AG04449 (cell line): ENCODE results near the gene NECTIN2.

Source experiments
- CTCF ChIA-PET: fragments of 350-600 bp; formaldehyde crosslinking; extraction: SDS; loops from one replicate; lab custom pipeline; 2021; ENCODE audit warnings: antibody characterized with exemption; lab: Yijun Ruan, JAX
- POLR2A ChIA-PET: fragments of 400-600, 350-600 bp; formaldehyde crosslinking; extraction: SDS; loops from one replicate; lab custom pipeline; 2020; ENCODE audit warnings: antibody characterized with exemption, inconsistent platforms; lab: Yijun Ruan, JAX
- DNase-seq: peaks from one replicate; pipeline ENCODE4 v3.0.0-alpha.2; 2010; ENCODE audit warnings: low read depth, low spot score
- H3K4me3 ChIP-seq: 2 replicates; pipeline ENCODE4 v1.5.1; 2011; ENCODE audit warnings: low read depth, mild to moderate bottlenecking, control low read depth, low read length
- CTCF ChIP-seq: IDR thresholded peaks from one replicate; pipeline ENCODE4 v1.5.1; 2011; ENCODE audit warnings: mild to moderate bottlenecking, moderate library complexity, low read length, control low read depth, inconsistent platforms; ENCODE audit not compliant: insufficient read depth; ENCODE audit errors: missing control alignments

NECTIN2 gene

DNA sequence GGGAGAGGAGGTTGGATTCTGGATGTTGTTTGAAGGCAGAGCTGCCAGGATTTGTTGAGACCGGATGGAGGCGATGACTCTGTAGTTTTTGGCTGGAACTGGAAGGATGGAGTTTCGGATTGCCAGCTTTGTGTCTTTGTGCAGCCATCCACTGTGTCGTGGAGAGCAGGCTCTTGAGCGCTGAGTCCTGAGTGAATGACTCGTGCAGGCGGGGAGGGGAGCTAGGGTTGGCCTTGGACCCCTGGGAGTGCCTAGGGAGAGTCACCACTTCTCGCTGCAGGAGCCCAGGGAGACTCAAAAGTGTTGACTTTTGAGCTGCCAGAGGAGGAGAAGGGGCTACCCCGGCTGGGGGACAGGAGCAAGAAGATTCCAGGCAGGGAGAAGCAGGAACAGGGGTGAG, 48.8 kb downstream of the NECTIN2 start:
- no peak overlapping the region for H3K4me3 ChIP-seq
- no peak for DNase-seq
- CTCF ChIA-PET = interaction anchor here (1.0 to 1.9 kb wide), 3 partner anchors 9 to 57 kb away, joined by 3 to 17 read pairs (median 4); no protein-coding TSS in a partner anchor
- TF ChIP-seq CTCF = no peak
- POLR2A ChIA-PET = no interaction called here

DNA sequence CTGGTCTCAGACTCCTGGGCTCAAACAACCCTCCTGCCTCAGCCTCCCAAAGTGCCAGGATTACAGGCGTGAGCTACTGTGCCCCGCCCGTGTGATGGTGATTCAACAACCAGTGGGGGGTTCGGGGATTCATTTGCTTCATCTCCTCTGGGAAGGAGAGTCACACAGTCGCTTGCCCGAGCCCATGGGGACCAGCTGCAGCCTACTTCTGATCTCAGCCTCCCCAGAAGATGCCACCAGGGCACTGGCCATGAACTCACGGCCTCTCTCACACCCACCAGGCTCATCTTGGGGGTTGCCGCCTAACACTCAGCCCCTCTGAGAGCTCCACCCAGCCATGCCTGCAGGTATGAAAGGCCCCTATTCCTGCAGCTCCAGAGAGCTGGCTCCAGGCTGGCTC, 51.7 kb downstream of the NECTIN2 start:
- TF ChIP-seq CTCF = no peak
- POLR2A ChIA-PET = no interaction called here

GRCh38 chr19:44900328-44901244, 54.5 kb downstream of the NECTIN2 start:
- H3K4me3 ChIP-seq = no peak overlapping the region
- DNase-seq = no peak
- ChIA-PET POLR2A (no interaction called here), CTCF (interaction anchor here (2.5 to 10.3 kb wide), 2 partner anchors 11 to 54 kb away, joined by 9 to 208 read pairs; partner anchors contain the start of gene CLPTM1)
- no peak for TF ChIP-seq CTCF

More for the DNA sequence above, 51.7 kb downstream of the NECTIN2 start:
- no peak for DNase-seq
- H3K4me3 ChIP-seq = no peak overlapping the region
- CTCF ChIA-PET = interaction anchor here (1.3 kb wide), 1 partner anchor 54 kb away, joined by 5 read pairs; no protein-coding TSS in a partner anchor

DNA sequence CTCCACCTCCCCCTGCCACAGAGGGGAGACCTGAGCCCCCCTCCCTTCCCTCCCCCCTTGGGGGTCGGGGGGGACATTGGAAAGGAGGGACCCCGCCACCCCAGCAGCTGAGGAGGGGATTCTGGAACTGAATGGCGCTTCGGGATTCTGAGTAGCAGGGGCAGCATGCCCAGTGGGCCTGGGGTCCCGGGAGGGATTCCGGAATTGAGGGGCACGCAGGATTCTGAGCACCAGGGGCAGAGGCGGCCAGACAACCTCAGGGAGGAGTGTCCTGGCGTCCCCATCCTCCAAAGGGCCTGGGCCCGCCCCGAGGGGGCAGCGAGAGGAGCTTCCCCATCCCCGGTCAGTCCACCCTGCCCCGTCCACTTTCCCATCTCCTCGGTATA, 57.1 kb downstream of the NECTIN2 start:
- POLR2A ChIA-PET = no interaction called here
- no peak overlapping the region for H3K4me3 ChIP-seq
- no peak for DNase-seq
- no peak for TF ChIP-seq CTCF
- CTCF ChIA-PET = interaction anchor here (0.7 to 10.3 kb wide), 16 partner anchors 8 to 435 kb away, joined by 3 to 208 read pairs (median 4); partner anchors contain the start of genes APOC1, CLPTM1 and TOMM40

DNA sequence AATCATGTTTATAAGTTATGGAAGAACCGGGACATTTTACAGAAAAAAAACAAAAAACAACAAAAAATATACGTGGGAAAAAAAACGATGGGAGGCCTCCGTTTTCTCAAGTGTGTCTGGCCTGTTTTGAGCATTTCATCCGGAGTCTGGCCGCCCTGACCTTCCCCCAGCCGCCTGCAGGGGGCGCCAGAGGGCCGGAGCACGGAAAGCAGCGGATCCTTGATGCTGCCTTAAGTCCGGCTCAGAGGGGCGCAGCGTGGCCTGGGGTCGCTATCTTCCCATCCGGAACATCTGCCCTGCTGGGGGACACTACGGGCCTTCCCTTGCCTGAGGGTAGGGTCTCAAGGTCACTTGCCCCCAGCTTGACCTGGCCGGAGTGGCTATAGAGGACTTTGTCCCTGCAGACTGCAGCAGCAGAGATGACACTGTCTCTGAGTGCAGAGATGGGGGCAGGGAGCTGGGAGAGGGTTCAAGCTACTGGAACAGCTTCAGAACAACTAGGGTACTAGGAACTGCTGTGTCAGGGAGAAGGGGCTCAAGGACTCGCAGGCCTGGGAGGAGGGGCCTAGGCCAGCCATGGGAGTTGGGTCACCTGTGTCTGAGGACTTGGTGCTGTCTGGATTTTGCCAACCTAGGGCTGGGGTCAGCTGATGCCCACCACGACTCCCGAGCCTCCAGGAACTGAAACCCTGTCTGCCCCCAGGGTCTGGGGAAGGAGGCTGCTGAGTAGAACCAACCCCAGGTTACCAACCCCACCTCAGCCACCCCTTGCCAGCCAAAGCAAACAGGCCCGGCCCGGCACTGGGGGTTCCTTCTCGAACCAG, 57.7 kb downstream of the NECTIN2 start:
- peak; percentile 97 for TF ChIP-seq CTCF
- POLR2A ChIA-PET = no interaction called here
- H3K4me3 ChIP-seq = no peak overlapping the region
- CTCF ChIA-PET = interaction anchor here (0.6 to 10.3 kb wide), 23 partner anchors 9 to 434 kb away, joined by 3 to 208 read pairs (median 4); partner anchors contain the start of genes APOC1, CLASRP, CLPTM1 and TOMM40
- DNase-seq = no peak
